ENCODE measurements around the gene GALNT2.

The GALNT2 gene

DNA sequence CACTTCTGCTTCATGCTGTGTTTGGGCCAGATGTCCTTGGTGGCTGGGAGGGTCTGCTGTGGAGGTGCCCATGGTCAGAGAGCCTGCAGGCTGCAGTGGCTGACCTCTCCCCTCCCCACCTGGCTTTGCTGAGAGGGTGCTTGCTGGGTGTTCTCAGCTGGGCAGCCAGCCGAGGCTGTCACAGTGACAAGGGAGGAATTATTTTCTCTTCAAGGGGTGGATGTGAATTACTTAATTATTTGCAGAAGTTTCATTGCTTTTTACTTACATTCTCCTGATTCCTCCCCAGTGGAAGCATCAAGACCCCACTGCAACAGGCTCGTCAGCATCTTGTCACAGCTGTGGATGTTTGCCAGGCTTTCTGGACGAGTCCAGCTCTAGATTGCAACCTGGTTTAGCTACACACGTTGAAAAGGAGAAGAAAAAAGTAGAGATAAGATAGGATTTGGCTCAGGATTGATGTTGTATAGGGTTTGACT lies 70.3 kb downstream of the GALNT2 start:
- H3K9me3 ChIP-seq (ENCODE audit: control insufficient read depth in 2 of 2, low read length in 2 of 2): no peaks in the 10 kb centered on the region
- H3K36me3 ChIP-seq (ENCODE audit: control insufficient read depth in 2 of 2, insufficient read depth in 2 of 2, low read length in 2 of 2): no peaks in the 10 kb centered on the region
- H3K4me3 ChIP-seq (ENCODE audit: low read length in 2 of 2): no peak overlapping the region

DNA sequence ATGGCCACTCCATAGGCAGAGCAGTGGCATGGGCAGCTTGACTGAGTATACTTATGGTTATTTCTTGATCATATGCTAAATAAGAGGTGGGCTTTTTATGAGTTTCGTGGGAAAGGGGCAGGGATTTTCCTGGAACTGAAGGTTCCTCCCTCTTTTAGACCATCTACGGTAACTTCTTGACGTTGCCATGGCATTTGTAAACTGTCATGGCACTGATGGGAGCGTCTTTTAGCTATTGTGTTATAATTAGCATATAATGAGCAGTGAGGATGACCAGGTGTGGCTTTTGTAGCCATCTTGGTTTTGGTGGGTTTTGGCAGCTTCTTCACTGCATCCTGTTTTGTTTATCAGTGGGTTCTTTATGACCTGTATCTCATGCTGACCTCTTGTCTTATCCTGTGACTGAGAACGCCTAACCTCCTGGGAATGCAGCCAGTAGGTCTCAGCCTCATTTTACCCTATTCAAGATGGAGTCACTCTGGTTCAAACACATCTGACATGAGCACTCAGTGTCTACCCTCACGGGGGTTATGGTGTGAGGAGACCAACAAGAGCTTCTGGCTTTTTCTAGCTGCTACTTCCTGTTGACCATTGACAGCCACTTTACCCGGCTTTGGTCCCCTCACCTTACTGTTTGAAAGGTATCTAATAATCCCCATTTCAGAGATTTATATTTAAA lies 71.7 kb downstream of the GALNT2 start:
- Histone ChIP-seq H3K9me3 (ENCODE audit: control insufficient read depth in 2 of 2, low read length in 2 of 2) (no peaks in the 10 kb centered on the region), H3K4me3 (ENCODE audit: low read length in 2 of 2) (no peak overlapping the region), H3K27me3 (ENCODE audit: control insufficient read depth in 2 of 2, insufficient read depth in 2 of 2, low read length in 2 of 2) (no peaks in the 10 kb centered on the region), H3K4me1 (ENCODE audit: control insufficient read depth in 2 of 2, insufficient read depth in 2 of 2, low read length in 2 of 2) (peaks cover 9 to 12% of the 10 kb centered on the region in 2 donors), H3K27ac (ENCODE audit: low read depth in 2 of 2, low read length in 2 of 2) (no peak overlapping the region), H3K36me3 (ENCODE audit: control insufficient read depth in 2 of 2, insufficient read depth in 2 of 2, low read length in 2 of 2) (no peaks in the 10 kb centered on the region), H3K9ac (ENCODE audit: low read depth in 1 of 2, low read length in 2 of 2) (no peak overlapping the region)

More for the DNA sequence above, 70.3 kb downstream of the GALNT2 start:
- Histone ChIP-seq H3K4me1 (ENCODE audit: control insufficient read depth in 2 of 2, insufficient read depth in 2 of 2, low read length in 2 of 2) (peaks cover 5 to 9% of the 10 kb centered on the region in 2 donors), H3K9ac (ENCODE audit: low read depth in 1 of 2, low read length in 2 of 2) (no peak overlapping the region), H3K27me3 (ENCODE audit: control insufficient read depth in 2 of 2, insufficient read depth in 2 of 2, low read length in 2 of 2) (no peaks in the 10 kb centered on the region), H3K27ac (ENCODE audit: low read depth in 2 of 2, low read length in 2 of 2) (no peak overlapping the region)

DNA sequence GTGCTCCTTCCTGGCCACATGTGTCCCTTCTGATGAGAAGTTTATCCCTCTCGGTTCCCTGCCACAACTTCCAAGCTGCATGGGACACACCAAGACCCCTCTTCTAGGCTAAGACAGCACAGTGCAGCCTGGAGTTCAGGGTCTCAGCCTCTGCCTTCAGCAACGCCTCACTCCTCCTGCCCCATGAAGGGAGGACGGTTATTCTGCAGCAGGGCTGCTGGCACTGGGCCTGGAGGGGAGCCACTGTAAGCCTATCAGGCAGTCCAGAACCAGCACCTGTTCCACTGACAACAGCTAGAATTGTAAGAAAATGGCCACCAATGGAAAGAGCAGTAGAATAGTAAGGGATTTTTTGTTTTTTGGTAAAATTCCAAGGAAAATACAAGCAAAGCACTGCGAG lies 72.3 kb downstream of the GALNT2 start:
- Histone ChIP-seq H3K9me3 (ENCODE audit: control insufficient read depth in 2 of 2, low read length in 2 of 2) (no peaks in the 10 kb centered on the region), H3K9ac (ENCODE audit: low read depth in 1 of 2, low read length in 2 of 2) (no peak overlapping the region), H3K27ac (ENCODE audit: low read depth in 2 of 2, low read length in 2 of 2) (no peak overlapping the region), H3K27me3 (ENCODE audit: control insufficient read depth in 2 of 2, insufficient read depth in 2 of 2, low read length in 2 of 2) (no peaks in the 10 kb centered on the region), H3K36me3 (ENCODE audit: control insufficient read depth in 2 of 2, insufficient read depth in 2 of 2, low read length in 2 of 2) (no peaks in the 10 kb centered on the region), H3K4me3 (ENCODE audit: low read length in 2 of 2) (no peak overlapping the region), H3K4me1 (ENCODE audit: control insufficient read depth in 2 of 2, insufficient read depth in 2 of 2, low read length in 2 of 2) (peaks cover 9 to 12% of the 10 kb centered on the region in 2 donors)

DNA sequence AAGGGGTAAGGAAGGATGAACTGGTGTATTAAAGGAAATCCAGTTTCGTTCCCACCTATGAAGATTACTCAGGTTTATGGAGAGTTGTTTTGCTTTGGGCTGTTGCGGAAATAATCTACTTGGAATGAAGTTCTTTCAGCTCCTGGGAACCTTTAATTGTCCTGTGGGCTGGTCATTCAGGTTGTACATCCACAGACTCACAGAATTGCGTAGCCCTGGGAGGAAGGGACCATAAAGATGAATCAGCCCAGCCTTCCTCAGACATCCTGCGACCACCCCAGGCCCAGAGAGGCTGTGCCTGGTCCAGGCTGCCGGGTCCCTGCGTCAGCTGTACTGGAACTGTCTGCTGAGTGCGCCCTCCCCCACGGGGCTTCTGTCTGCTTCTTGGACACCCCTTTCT lies 72.7 kb downstream of the GALNT2 start:
- H3K9me3 ChIP-seq (ENCODE audit: control insufficient read depth in 2 of 2, low read length in 2 of 2): no peaks in the 10 kb centered on the region
- no peak overlapping the region for H3K27ac ChIP-seq (ENCODE audit: low read depth in 2 of 2, low read length in 2 of 2)
- H3K36me3 ChIP-seq (ENCODE audit: control insufficient read depth in 2 of 2, insufficient read depth in 2 of 2, low read length in 2 of 2): no peaks in the 10 kb centered on the region
- H3K9ac ChIP-seq (ENCODE audit: low read depth in 1 of 2, low read length in 2 of 2): no peak overlapping the region
- no peak overlapping the region for H3K4me3 ChIP-seq (ENCODE audit: low read length in 2 of 2)
- H3K27me3 ChIP-seq (ENCODE audit: control insufficient read depth in 2 of 2, insufficient read depth in 2 of 2, low read length in 2 of 2): no peaks in the 10 kb centered on the region
- H3K4me1 ChIP-seq (ENCODE audit: control insufficient read depth in 2 of 2, insufficient read depth in 2 of 2, low read length in 2 of 2): peaks cover 9 to 12% of the 10 kb centered on the region in 2 donors

DNA sequence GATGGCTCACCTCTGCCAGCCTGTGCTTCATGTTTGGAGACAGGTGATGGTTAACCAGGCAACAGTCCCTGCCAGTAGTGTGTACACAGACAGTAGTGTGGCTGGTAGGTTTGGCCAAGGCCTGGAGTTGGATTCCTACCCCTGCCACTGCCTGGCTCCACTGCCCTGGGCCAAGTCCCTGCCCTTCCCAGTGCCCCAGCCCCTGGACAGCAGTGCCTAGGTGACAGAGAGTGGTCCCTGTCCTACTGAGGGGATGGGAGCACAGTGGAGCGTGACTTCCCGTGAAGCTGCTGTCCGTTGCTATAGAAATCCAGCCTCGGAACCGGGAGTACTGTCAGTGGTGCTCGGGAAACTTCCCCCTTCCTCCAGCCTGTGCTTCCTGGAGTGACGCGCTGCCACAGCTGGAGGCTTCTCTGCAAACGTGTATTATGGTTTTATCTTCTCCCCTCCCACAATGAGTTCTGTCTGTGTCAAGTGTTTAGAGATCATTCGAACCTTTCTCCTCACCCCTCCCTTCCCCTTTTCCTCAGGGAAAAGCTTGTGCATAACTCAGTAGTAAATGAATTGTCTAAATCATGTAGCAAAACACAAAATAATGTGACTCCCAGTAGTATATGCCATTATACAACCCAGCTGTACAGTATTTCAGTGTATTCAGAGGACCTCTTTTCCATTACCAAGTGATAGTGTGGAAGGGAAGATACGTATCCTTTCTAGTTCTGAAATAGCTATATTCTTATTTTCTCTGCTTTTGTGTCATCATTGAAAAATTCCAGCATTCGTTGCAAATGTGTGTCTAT lies 73.4 kb downstream of the GALNT2 start:
- Histone ChIP-seq H3K4me3 (ENCODE audit: low read length in 2 of 2) (no peak overlapping the region), H3K9ac (ENCODE audit: low read depth in 1 of 2, low read length in 2 of 2) (no peak overlapping the region), H3K27ac (ENCODE audit: low read depth in 2 of 2, low read length in 2 of 2) (peak overlapping the region in 1 of 2 donors; percentile 31), H3K4me1 (ENCODE audit: control insufficient read depth in 2 of 2, insufficient read depth in 2 of 2, low read length in 2 of 2) (peaks cover 9 to 12% of the 10 kb centered on the region in 2 donors), H3K9me3 (ENCODE audit: control insufficient read depth in 2 of 2, low read length in 2 of 2) (no peaks in the 10 kb centered on the region), H3K36me3 (ENCODE audit: control insufficient read depth in 2 of 2, insufficient read depth in 2 of 2, low read length in 2 of 2) (no peaks in the 10 kb centered on the region), H3K27me3 (ENCODE audit: control insufficient read depth in 2 of 2, insufficient read depth in 2 of 2, low read length in 2 of 2) (no peaks in the 10 kb centered on the region)

DNA sequence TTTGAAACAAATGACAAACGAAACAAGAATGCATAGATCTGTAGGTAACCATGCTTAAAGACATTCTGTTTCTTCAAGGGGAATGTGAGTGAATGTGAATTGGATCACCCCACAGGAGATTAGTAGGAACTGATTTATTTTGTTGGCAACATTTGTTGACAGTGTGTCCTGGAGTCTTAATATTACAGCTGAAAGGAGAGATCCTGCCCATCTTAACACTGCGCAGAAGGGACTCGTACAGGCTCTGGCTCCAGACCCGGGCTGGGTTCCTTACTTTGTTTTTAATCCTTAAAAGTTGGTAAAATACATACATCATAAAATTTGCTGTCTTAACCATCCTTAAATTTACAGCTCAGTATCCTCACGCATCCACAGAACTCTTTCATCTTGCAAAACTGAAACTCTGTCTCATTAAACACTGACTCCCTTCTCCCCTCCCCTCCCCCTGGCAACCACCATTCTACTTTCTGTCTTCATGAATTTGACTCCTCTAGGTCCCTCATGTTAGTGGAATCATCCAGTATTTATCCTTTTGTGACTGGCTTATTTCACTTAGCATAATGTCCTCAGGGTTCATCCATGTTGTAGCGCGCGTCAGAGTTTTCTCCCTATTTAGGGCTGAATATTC lies 74.1 kb downstream of the GALNT2 start:
- H3K27me3 ChIP-seq (ENCODE audit: control insufficient read depth in 2 of 2, insufficient read depth in 2 of 2, low read length in 2 of 2): no peaks in the 10 kb centered on the region
- no peaks in the 10 kb centered on the region for H3K36me3 ChIP-seq (ENCODE audit: control insufficient read depth in 2 of 2, insufficient read depth in 2 of 2, low read length in 2 of 2)
- no peak overlapping the region for H3K9ac ChIP-seq (ENCODE audit: low read depth in 1 of 2, low read length in 2 of 2)
- H3K4me1 ChIP-seq (ENCODE audit: control insufficient read depth in 2 of 2, insufficient read depth in 2 of 2, low read length in 2 of 2): peaks cover 9 to 12% of the 10 kb centered on the region in 2 donors
- no peak overlapping the region for H3K27ac ChIP-seq (ENCODE audit: low read depth in 2 of 2, low read length in 2 of 2)
- no peaks in the 10 kb centered on the region for H3K9me3 ChIP-seq (ENCODE audit: control insufficient read depth in 2 of 2, low read length in 2 of 2)
- no peak overlapping the region for H3K4me3 ChIP-seq (ENCODE audit: low read length in 2 of 2)

DNA sequence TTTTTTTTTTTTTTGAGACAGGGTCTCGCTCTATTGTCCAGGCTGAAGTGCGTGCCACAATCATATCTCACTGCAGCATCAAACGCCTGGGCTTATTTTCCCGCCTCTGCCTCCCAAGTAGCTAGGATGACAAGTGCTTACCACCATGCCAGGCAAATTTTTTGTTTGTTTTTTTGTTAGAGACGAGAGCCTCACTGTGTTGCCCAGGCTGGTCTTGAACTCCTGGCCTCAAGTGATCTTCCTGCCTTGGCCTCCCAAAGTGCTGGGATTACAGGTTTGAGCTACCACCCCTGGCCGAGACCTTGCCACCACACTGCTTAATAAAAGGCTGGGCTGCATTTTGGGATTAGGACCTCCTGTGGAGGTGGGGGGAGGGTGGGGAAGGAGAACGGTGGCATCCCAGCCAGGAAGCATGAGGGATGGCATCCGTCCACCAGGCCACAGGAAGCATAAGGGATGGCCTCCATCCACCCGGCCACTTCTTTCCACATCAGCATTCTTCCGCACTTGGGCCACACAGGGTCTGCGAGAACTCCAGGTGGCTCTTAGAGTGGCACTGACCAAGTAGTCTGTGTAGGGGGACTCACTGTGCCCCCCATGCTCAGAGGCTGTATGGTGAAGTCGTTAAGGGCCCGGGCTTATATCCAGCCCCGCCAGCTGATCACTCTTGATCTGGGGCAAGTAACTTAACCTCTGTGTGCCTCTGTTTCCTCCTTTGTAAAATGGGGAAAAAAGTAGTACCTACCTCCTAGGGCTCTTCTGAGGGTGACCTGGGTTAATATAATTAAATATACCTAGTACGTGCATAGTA lies 75.0 kb downstream of the GALNT2 start:
- H3K4me1 ChIP-seq (ENCODE audit: control insufficient read depth in 2 of 2, insufficient read depth in 2 of 2, low read length in 2 of 2): peaks cover 9 to 12% of the 10 kb centered on the region in 2 donors
- no peak overlapping the region for H3K9ac ChIP-seq (ENCODE audit: low read depth in 1 of 2, low read length in 2 of 2)

DNA sequence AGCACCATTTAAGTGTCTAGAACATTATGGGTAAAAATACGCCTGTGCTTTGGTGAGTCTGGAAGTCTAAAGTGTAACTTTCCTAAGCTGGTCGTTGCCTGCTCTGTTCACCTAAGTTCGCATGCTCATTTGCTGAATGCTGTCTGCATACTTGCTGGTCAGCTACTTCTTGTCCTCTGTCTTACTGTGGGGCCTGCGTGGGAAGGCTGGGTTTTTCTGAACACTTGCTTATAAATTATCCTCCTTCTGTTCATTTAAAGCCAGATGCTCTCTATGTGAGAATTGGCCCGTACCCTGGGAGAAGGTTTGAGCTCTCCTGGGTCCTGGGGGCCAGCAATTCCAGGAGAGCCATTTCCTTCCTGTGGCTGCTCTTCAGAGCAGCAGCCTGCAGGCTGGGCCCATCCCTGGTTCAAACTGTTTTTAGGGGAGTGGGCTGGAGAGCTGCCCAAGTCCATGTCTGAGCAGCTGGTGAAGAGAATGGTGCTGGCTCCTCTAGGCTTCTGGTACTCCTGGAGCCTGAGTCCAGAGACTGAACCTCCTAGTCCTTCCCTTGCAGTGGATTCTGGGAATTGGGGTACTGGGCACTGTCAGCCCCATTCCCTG lies 75.7 kb downstream of the GALNT2 start:
- peaks cover 11 to 12% of the 10 kb centered on the region in 2 donors for H3K4me1 ChIP-seq (ENCODE audit: control insufficient read depth in 2 of 2, insufficient read depth in 2 of 2, low read length in 2 of 2)
- H3K27me3 ChIP-seq (ENCODE audit: control insufficient read depth in 2 of 2, insufficient read depth in 2 of 2, low read length in 2 of 2): no peaks in the 10 kb centered on the region
- H3K4me3 ChIP-seq (ENCODE audit: low read length in 2 of 2): no peak overlapping the region
- no peak overlapping the region for H3K9ac ChIP-seq (ENCODE audit: low read depth in 1 of 2, low read length in 2 of 2)
- no peaks in the 10 kb centered on the region for H3K36me3 ChIP-seq (ENCODE audit: control insufficient read depth in 2 of 2, insufficient read depth in 2 of 2, low read length in 2 of 2)
- no peak overlapping the region for H3K27ac ChIP-seq (ENCODE audit: low read depth in 2 of 2, low read length in 2 of 2)
- H3K9me3 ChIP-seq (ENCODE audit: control insufficient read depth in 2 of 2, low read length in 2 of 2): no peaks in the 10 kb centered on the region

More for the DNA sequence above, 75.0 kb downstream of the GALNT2 start:
- Histone ChIP-seq H3K9me3 (ENCODE audit: control insufficient read depth in 2 of 2, low read length in 2 of 2) (no peaks in the 10 kb centered on the region), H3K4me3 (ENCODE audit: low read length in 2 of 2) (no peak overlapping the region), H3K27me3 (ENCODE audit: control insufficient read depth in 2 of 2, insufficient read depth in 2 of 2, low read length in 2 of 2) (no peaks in the 10 kb centered on the region), H3K27ac (ENCODE audit: low read depth in 2 of 2, low read length in 2 of 2) (no peak overlapping the region), H3K36me3 (ENCODE audit: control insufficient read depth in 2 of 2, insufficient read depth in 2 of 2, low read length in 2 of 2) (no peaks in the 10 kb centered on the region)

DNA sequence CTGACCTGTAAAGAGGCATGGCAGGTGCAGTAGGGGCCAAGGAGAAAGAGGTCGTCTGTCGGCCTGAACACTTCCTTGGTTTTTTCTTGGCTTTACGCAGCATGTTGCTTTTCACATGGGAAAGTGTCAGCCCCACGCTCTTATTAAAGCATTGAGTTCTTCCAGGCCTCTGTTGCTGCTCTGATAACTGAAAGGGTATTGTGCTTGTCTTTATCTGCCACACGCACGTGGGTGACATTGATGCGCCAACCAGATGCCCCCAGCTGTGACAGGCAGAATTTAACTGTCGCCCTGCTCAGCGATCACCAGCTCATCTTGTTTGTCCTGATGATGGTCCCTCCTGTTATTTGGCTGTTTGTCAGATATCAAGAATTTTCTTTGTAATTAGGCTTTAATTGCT lies 76.5 kb downstream of the GALNT2 start:
- Histone ChIP-seq H3K4me3 (ENCODE audit: low read length in 2 of 2) (no peak overlapping the region), H3K27ac (ENCODE audit: low read depth in 2 of 2, low read length in 2 of 2) (no peak overlapping the region), H3K9ac (ENCODE audit: low read depth in 1 of 2, low read length in 2 of 2) (no peak overlapping the region), H3K9me3 (ENCODE audit: control insufficient read depth in 2 of 2, low read length in 2 of 2) (no peaks in the 10 kb centered on the region), H3K4me1 (ENCODE audit: control insufficient read depth in 2 of 2, insufficient read depth in 2 of 2, low read length in 2 of 2) (peaks cover 11 to 12% of the 10 kb centered on the region in 2 donors), H3K36me3 (ENCODE audit: control insufficient read depth in 2 of 2, insufficient read depth in 2 of 2, low read length in 2 of 2) (no peaks in the 10 kb centered on the region), H3K27me3 (ENCODE audit: control insufficient read depth in 2 of 2, insufficient read depth in 2 of 2, low read length in 2 of 2) (no peaks in the 10 kb centered on the region)
